Measurements from ENCODE around the gene POPDC3. TPM values are rescaled to one million over a fixed set of nuclear protein-coding genes. Genes with fewer than 3 reads are reported as not detected.

Gene POPDC3
- total and polyA plus RNA-seq, 10 donors = 0.08 to 0.24 TPM; not detected in 8

- 4 to 8% (median 7%) methylated on average over 32 of the region's 32 CpGs for WGBS, 5 donors
- no peak overlapping the region for H3K27ac ChIP-seq
- H3K36me3 ChIP-seq = no peaks in the 10 kb centered on the region
- intact Hi-C loops (cut with DNase I; ENCODE audit: low total_unique reads) = no loop called here
- no peak for TF ChIP-seq POLR2A (IDR thresholded peaks at IDR 0.05)
- no peak for TF ChIP-seq CTCF (IDR thresholded peaks at IDR 0.05 in 8 of 11, conservative IDR thresholded peaks at IDR 0.05 in 3 of 11)
- TF ChIP-seq POLR2AphosphoS5 (IDR thresholded peaks at IDR 0.05) = no peak
- no peak for DNase-seq
- peak overlapping the region; percentile 20 to 88 (median 68) for H3K4me3 ChIP-seq
- peaks cover 0 to 18% (median 13%) of the 10 kb centered on the region in 6 donors for H3K4me1 ChIP-seq
- peaks cover 0 to 65% (median 23%) of the 10 kb centered on the region in 7 donors for H3K27me3 ChIP-seq (replicated peaks in 1 of 7)
- no peaks in the 10 kb centered on the region for H3K9me3 ChIP-seq
These were observed 42.4 kb downstream of the POPDC3 start for GRCh38 chr6:105137388-105137787.

GRCh38 chr6:105136431-105137350 is 43.1 kb downstream of the POPDC3 start:
- peak in 2 of 11 experiments; percentile 15 to 28 for TF ChIP-seq CTCF (IDR thresholded peaks at IDR 0.05 in 8 of 11, conservative IDR thresholded peaks at IDR 0.05 in 3 of 11)
- TF ChIP-seq POLR2A (IDR thresholded peaks at IDR 0.05) = no peak
- peak in 2 of 3 donors; percentile 33 to 36 for TF ChIP-seq POLR2AphosphoS5 (IDR thresholded peaks at IDR 0.05)
- H3K27me3 ChIP-seq (replicated peaks in 1 of 7) = peaks cover 0 to 64% (median 23%) of the 10 kb centered on the region in 7 donors
- no peaks in the 10 kb centered on the region for H3K9me3 ChIP-seq
- H3K4me3 ChIP-seq = peak overlapping the region; percentile 50 to 88 (median 68)
- DNase-seq = peak; percentile 79
- H3K36me3 ChIP-seq = no peaks in the 10 kb centered on the region
- peaks cover 0 to 18% (median 13%) of the 10 kb centered on the region in 6 donors for H3K4me1 ChIP-seq
- 0 to 2% (median 1%) methylated on average over 27 to 122 of the region's 122 CpGs for WGBS, 5 donors
- intact Hi-C loops (cut with DNase I; ENCODE audit: low total_unique reads) = no loop called here
- peak overlapping the region in 5 of 8 donors; percentile 5 to 55 (median 14) for H3K27ac ChIP-seq

- intact Hi-C loops (cut with DNase I; ENCODE audit: low total_unique reads) = no loop called here
- Histone ChIP-seq H3K4me1 (peaks cover 0 to 18% (median 13%) of the 10 kb centered on the region in 6 donors), H3K27me3 (replicated peaks in 1 of 7) (peaks cover 0 to 64% (median 23%) of the 10 kb centered on the region in 7 donors), H3K4me3 (peak overlapping the region; percentile 50 to 88 (median 68)), H3K9me3 (no peaks in the 10 kb centered on the region), H3K36me3 (no peaks in the 10 kb centered on the region), H3K27ac (peak overlapping the region in 3 of 8 donors; percentile 5 to 55 (median 46))
- WGBS, 5 donors = 12 to 20% (median 14%) methylated on average over 15 to 24 of the region's 24 CpGs
- no peak for TF ChIP-seq POLR2A (IDR thresholded peaks at IDR 0.05)
- no peak for TF ChIP-seq POLR2AphosphoS5 (IDR thresholded peaks at IDR 0.05)
- TF ChIP-seq CTCF (IDR thresholded peaks at IDR 0.05 in 8 of 11, conservative IDR thresholded peaks at IDR 0.05 in 3 of 11) = no peak
- DNase-seq = no peak
These were observed 43.8 kb downstream of the POPDC3 start for GRCh38 chr6:105135907-105136430.

GRCh38 chr6:105135056-105135455 is 44.8 kb downstream of the POPDC3 start:
- no peaks in the 10 kb centered on the region for H3K9me3 ChIP-seq
- H3K4me1 ChIP-seq = peaks cover 0 to 18% (median 13%) of the 10 kb centered on the region in 6 donors
- H3K4me3 ChIP-seq = no peak overlapping the region
- DNase-seq = no peak
- 80 to 87% (median 85%) methylated on average over 4 of the region's 4 CpGs for WGBS, 5 donors
- H3K36me3 ChIP-seq = no peaks in the 10 kb centered on the region
- intact Hi-C loops (cut with DNase I; ENCODE audit: low total_unique reads) = no loop called here
- H3K27ac ChIP-seq = no peak overlapping the region
- TF ChIP-seq POLR2A (IDR thresholded peaks at IDR 0.05) (no peak), CTCF (IDR thresholded peaks at IDR 0.05 in 8 of 11, conservative IDR thresholded peaks at IDR 0.05 in 3 of 11) (no peak), POLR2AphosphoS5 (IDR thresholded peaks at IDR 0.05) (no peak)
- peaks cover 0 to 62% (median 23%) of the 10 kb centered on the region in 7 donors for H3K27me3 ChIP-seq (replicated peaks in 1 of 7)
